HG03432 (cell line): ENCODE data around the gene ACBD7.

ENCODE experiments used
- ATAC-seq: cut with Tn5 transposase; IDR thresholded peaks from one replicate; pipeline ENCODE4 v1.9.1; 2021; ENCODE audit warnings: mild to moderate bottlenecking, moderate library complexity; ENCODE audit not compliant: unreplicated experiment

ACBD7 gene

GRCh38 chr10:15092855-15093408 lies 4.4 kb upstream of the ACBD7 start:
- no peak for ATAC-seq

- no peak for ATAC-seq
These were observed 2.8 kb upstream of the ACBD7 start for GRCh38 chr10:15091418-15091817.

GRCh38 chr10:15084502-15084922 lies 4.1 kb downstream of the ACBD7 start:
- no peak for ATAC-seq

GRCh38 chr10:15083674-15084501 lies 4.7 kb downstream of the ACBD7 start:
- no peak for ATAC-seq

- no peak for ATAC-seq
These were observed 13.2 kb downstream of the ACBD7 start for GRCh38 chr10:15075421-15075820.

- ATAC-seq: no peak
These were observed 16.2 kb downstream of the ACBD7 start for GRCh38 chr10:15072358-15072757.

- ATAC-seq: no peak
These were observed 19.3 kb downstream of the ACBD7 start for GRCh38 chr10:15069230-15069629.

GRCh38 chr10:15068802-15069201 lies 19.8 kb downstream of the ACBD7 start:
- no peak for ATAC-seq

GRCh38 chr10:15067154-15067553 lies 21.4 kb downstream of the ACBD7 start:
- ATAC-seq: no peak

GRCh38 chr10:15060638-15061037 lies 27.9 kb downstream of the ACBD7 start:
- ATAC-seq: no peak

GRCh38 chr10:15059914-15060313 lies 28.7 kb downstream of the ACBD7 start:
- no peak for ATAC-seq

- no peak for ATAC-seq
These were observed 29.9 kb downstream of the ACBD7 start for GRCh38 chr10:15058689-15059088.

- no peak for ATAC-seq
These were observed 35.5 kb downstream of the ACBD7 start for GRCh38 chr10:15053061-15053460.

GRCh38 chr10:15052121-15052520 lies 36.5 kb downstream of the ACBD7 start:
- ATAC-seq: no peak

- no peak for ATAC-seq
These were observed 39.0 kb downstream of the ACBD7 start for GRCh38 chr10:15049533-15049932.

- ATAC-seq: no peak
These were observed 42.0 kb downstream of the ACBD7 start for GRCh38 chr10:15046626-15047025.

GRCh38 chr10:15045380-15045779 lies 43.2 kb downstream of the ACBD7 start:
- ATAC-seq: no peak

- ATAC-seq: no peak
These were observed 44.9 kb downstream of the ACBD7 start, which contains the start of gene OLAH for GRCh38 chr10:15043674-15044073. OLAH (plus strand) TSS chr10:15043943; CDS start chr10:15047289, 3,346 bp downstream.

- no peak for ATAC-seq
These were observed 50.2 kb downstream of the ACBD7 start for GRCh38 chr10:15038416-15038815.

GRCh38 chr10:15037691-15038090 lies 50.9 kb downstream of the ACBD7 start:
- ATAC-seq: no peak

- ATAC-seq: no peak
These were observed 52.9 kb downstream of the ACBD7 start for GRCh38 chr10:15035385-15036301.
